DOHH2 (cell line): ENCODE results near the gene SLC52A3.

Source experiments
- CTCF ChIP-seq: fragments of 200-600 bp; sonication (generic); IDR thresholded peaks from one replicate; pipeline ENCODE4 v1.5.1; 2014; ENCODE audit warnings: antibody characterized with exemption, mild to moderate bottlenecking, low read depth, low read length; ENCODE audit not compliant: poor library complexity, severe bottlenecking
- EZH2phosphoT487 ChIP-seq: fragments of 200-600 bp; sonication (generic); IDR thresholded peaks from 2 replicates; pipeline ENCODE4 v1.6.1; 2017; ENCODE audit warnings: borderline replicate concordance, mild to moderate bottlenecking, antibody characterized with exemption, low read length, moderate library complexity, mixed read lengths

- TF ChIP-seq CTCF (peak; percentile 98), EZH2phosphoT487 (no peak)
Observed at GRCh38 chr20:815914-816606, 47.8 kb upstream of the SLC52A3 start.
